ENCODE data around the gene SZT2. TPM values are rescaled to one million over a fixed set of nuclear protein-coding genes. Genes with fewer than 3 reads are reported as not detected.
A peak's percentile ranks its signal among the peaks of the same experiment; 100 is the strongest.

SZT2 gene
- total and polyA plus RNA-seq, 2 of the 13 experiments (the other 11 are each of a cell fraction or from before 2014, with no cell fraction given) = 8.0 to 8.8 TPM

- TF ChIP-seq SIX4 (CRISPR knock-in tag; IDR thresholded peaks at IDR 0.05) (no peak), PHF8 (CRISPR knock-in tag; IDR thresholded peaks at IDR 0.05) (peak; percentile 70), ISX (CRISPR knock-in tag; conservative IDR thresholded peaks at IDR 0.05) (no peak), ZNF510 (CRISPR knock-in tag; IDR thresholded peaks at IDR 0.05; ENCODE audit: low read depth) (no peak)
- TF ChIP-seq, protein P1, sequence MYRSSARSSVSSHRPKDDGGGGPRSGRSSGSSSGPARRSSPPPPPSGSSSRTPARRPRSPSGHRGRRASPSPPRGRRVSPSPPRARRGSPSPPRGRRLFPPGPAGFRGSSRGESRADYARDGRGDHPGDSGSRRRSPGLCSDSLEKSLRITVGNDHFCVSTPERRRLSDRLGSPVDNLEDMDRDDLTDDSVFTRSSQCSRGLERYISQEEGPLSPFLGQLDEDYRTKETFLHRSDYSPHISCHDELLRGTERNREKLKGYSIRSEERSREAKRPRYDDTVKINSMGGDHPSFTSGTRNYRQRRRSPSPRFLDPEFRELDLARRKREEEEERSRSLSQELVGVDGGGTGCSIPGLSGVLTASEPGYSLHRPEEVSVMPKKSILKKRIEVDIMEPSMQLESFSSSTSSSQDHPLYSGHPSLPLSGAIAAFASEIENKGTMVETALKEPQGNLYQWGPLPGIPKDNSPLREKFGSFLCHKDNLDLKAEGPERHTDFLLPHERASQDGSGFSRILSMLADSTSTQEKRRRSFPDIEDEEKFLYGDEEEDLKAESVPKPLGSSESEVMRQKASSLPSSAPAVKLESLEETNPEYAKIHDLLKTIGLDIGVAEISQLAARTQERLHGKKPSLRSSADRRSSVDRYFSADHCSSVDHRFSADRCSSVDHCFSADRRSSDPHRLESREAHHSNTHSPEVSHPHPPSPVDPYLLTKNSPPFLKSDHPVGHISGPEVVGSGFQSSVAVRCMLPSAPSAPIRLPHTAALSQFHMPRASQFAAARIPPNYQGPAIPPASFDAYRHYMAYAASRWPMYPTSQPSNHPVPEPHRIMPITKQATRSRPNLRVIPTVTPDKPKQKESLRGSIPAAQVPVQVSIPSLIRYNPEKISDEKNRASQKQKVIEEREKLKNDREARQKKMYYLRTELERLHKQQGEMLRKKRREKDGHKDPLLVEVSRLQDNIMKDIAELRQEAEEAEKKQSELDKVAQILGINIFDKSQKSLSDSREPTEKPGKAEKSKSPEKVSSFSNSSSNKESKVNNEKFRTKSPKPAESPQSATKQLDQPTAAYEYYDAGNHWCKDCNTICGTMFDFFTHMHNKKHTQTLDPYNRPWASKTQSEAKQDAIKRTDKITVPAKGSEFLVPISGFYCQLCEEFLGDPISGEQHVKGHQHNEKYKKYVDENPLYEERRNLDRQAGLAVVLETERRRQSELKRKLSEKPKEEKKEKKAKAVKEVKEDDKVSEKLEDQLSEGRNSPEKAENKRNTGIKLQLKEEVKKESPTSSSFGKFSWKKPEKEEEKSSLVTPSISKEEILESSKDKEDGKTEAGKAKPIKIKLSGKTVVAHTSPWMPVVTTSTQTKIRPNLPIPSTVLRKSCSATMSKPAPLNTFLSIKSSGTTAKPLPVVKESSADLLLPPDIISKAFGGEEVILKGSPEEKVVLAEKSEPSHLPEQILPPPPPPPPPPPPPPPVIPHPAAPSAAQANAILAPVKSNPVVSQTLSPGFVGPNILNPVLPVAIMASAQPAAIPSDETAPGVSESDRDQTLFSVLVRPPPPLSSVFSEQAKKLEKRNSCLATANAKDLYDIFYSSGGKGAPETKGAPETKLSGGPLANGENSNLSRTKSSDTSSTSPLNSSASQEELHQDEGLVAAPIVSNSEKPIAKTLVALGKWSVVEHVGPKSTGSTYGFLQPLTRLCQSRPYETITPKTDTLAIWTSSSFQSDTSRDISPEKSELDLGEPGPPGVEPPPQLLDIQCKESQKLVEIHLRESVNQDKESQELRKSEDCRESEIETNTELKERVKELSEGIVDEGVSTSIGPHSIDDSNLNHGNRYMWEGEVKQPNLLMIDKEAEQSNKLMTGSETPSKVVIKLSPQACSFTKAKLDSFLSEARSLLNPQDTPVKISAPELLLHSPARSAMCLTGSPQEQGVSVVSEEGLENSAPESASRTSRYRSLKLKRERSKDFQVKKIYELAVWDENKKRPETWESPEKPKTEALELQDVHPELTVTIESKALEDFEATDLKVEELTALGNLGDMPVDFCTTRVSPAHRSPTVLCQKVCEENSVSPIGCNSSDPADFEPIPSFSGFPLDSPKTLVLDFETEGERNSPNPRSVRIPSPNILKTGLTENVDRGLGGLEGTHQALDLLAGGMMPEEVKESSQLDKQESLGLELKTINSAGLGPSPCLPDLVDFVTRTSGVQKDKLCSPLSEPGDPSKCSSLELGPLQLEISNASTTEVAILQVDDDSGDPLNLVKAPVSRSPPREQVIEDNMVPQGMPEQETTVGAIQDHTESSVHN (CRISPR knock-in tag; IDR thresholded peaks at IDR 0.05) = no peak
Observed at GRCh38 chr1:43358121-43358745, 31.5 kb upstream of the SZT2 start (continued).
